Hypothalamus (tissue), 51 donors: Measurements from ENCODE around the gene EHF.

Source experiments
- DNase-seq, 51 donors: peaks; one replicate each; lab custom pipeline; 2025; lab: John Stamatoyannopoulos, UW

The EHF gene

GRCh38 chr11:34642001-34642554 lies 21.2 kb downstream of the EHF start:
- no peak for DNase-seq

- DNase-seq, result no peak
Observed at GRCh38 chr11:34642873-34643272, 22.0 kb downstream of the EHF start.

- DNase-seq, result no peak
Observed at GRCh38 chr11:34643311-34643710, 22.4 kb downstream of the EHF start.

- DNase-seq, result no peak
Observed at GRCh38 chr11:34643846-34644245, 23.0 kb downstream of the EHF start.

- DNase-seq, result no peak
Observed at GRCh38 chr11:34644669-34645406, 23.9 kb downstream of the EHF start.

- DNase-seq, result no peak
Observed at GRCh38 chr11:34646431-34646830, 25.5 kb downstream of the EHF start.

GRCh38 chr11:34647131-34647530 lies 26.2 kb downstream of the EHF start:
- no peak for DNase-seq

GRCh38 chr11:34647532-34647931 lies 26.6 kb downstream of the EHF start:
- no peak for DNase-seq

- DNase-seq, result no peak
Observed at GRCh38 chr11:34648036-34648435, 27.1 kb downstream of the EHF start.

GRCh38 chr11:34649597-34649996 lies 28.7 kb downstream of the EHF start:
- no peak for DNase-seq

- no peak for DNase-seq
Observed at GRCh38 chr11:34650528-34650927, 29.6 kb downstream of the EHF start.

- no peak for DNase-seq
Observed at GRCh38 chr11:34651551-34651950, 30.7 kb downstream of the EHF start.

GRCh38 chr11:34652191-34652973 lies 31.5 kb downstream of the EHF start:
- DNase-seq, result no peak

- no peak for DNase-seq
Observed at GRCh38 chr11:34653031-34653430, 32.1 kb downstream of the EHF start.

GRCh38 chr11:34653851-34654482 lies 33.1 kb downstream of the EHF start:
- DNase-seq, result peak in 5 of 51 donors; percentile 14 to 22 (median 15)

- DNase-seq, result peak in 32 of 51 donors; percentile 8 to 75 (median 34)
Observed at GRCh38 chr11:34654483-34655334, 33.8 kb downstream of the EHF start.

GRCh38 chr11:34655335-34656008 lies 34.6 kb downstream of the EHF start:
- peak in 1 of 51 donors; percentile 52 for DNase-seq

- DNase-seq, result peak in 22 of 51 donors; percentile 6 to 79 (median 36)
Observed at GRCh38 chr11:34656062-34656720, 35.3 kb downstream of the EHF start.
